HL-60/S4 treated with phorbol 12-myristate 13-acetate at 8.2 ng/mL for 4 days and 3 days (cell line): ENCODE results near the gene CRAMP1.
"Not testable (repeated sequence)": the region's sequence is repeated elsewhere in the genome, so short reads cannot be mapped to it uniquely, and the experiment has no call there.

Experiments used
- in situ Hi-C: fragments of 300-500 bp; cut with MboI; formaldehyde crosslinking; loops from 2 replicates; pipeline ENCODE4 v1.15.0; 2022; ENCODE audit warnings: low sequenced_read_pairs

CRAMP1 gene

DNA sequence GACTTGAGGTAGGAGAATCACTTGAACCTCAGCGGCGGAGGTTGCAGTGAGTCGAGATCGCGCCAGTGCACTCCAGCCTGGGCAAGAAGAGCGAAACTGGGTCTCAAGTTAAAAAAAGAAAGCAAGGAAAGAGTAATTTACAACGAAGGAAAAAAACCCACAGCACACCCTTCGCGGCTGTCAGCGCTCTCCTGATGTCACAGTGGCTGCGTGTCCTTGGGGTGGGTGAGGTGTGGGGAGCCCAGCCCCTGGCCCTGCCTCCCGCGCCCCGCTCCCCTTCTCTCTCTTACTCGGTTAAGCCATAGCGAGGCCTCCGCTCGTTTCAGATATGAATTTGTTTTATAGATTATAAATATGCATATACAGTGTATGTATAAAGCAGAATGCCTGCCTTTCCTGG lies 65.2 kb downstream of the CRAMP1 start:
- in situ Hi-C loops: no loop called here

DNA sequence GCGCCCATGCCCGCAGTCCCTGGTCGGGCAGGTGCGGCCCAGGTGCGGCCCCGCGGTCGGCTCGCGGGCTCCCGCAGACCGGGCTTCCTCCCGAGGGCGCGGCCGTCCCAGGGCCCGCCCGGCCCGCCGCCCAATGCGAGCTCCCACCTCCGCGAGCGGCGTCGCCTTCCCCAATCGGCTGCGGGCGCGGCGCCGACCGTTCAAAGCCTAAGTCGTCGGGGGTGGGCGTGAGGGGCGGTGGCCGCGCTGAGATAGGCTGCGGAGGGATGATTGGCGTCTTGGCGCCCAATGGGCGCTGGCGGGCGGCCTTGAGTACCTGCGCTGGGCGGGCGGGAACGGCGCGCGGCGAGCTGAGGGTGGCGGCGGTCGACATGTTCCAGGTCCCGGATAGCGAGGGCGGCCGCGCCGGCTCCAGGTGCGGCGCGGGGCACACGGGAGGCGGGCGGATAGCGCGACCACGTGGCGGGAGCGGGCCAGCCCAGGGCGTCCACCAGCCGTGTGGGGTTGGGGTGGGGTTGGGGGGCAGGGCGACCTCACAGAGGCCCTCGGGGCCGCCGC lies 65.9 kb downstream of the CRAMP1 start, which contains the start of gene JPT2:
Gene JPT2 (plus strand): TSS at position 338 of the 558 bp plus-strand sequence. CDS start 34 bp downstream, at position 372.
- in situ Hi-C loops: no loop called here

DNA sequence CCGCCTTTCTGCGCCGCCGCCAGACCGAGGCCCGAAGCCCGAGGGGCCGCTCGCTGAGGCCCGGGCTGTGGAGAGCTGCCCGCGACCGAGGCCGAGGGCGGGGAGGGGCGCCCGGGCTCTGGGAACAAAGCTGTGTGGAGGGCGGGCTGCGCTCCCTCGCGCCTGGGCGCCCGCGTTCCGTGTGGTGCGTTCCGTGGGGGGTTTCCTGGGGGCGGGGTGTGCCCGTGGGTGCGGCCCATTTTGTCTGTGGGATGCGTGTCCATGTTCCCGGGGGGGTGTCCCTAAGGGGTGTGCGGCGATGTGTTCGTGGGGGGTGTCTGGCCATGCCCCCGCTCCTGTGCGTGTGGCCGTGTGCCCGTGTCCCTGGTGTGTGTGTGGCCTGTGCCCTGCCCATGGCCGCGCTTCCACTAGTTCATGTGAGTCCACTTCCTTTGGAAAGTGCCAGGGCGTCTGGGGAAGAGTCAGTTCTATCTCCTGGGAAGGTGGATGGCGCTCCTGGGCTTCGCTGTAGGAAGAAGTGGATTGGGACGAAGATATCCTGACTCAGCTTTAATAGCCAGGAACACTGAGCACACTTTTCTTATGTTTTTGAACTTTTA lies 66.4 kb downstream of the CRAMP1 start:
- in situ Hi-C loops: no loop called here

DNA sequence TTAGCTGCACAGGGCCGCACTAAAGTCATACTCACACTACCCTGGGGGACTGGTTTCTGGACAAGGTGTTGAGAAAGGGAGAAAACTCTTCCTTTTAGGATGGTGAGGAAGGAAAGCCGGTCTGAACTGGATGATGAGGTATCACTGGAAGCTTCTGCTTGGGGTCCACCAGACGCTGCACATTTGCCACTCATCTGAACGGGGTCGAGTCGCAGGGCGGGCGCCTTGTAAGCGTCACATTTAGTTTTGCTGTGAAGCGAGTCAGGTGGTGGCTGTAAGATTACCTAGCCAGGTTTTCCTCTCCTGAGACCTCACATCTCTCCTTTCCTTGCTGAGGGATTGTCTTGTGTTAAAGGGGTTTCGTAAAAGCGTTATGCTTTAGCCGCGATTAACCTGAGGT lies 68.2 kb downstream of the CRAMP1 start:
- in situ Hi-C loops: no loop called here

DNA sequence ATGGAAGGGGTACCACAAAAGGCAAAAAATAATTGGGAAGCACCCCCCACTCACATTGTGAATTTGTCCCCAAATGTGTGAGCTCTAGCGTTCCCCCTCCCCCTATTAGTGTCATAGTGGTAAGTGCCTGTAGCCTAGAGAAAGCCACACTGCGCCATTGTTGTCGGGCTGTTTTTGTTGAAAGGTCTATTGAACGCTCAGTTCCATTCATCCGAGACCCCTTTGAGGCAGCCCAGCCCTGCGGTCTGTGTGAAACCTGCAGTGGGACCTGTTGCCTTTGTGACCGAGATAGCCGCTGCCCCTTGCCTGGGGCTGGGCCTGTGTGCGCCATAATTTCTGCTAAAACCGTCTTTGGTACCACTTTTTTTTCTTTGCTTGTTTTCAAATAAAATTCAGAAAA lies 68.9 kb downstream of the CRAMP1 start:
- in situ Hi-C loops: no loop called here

DNA sequence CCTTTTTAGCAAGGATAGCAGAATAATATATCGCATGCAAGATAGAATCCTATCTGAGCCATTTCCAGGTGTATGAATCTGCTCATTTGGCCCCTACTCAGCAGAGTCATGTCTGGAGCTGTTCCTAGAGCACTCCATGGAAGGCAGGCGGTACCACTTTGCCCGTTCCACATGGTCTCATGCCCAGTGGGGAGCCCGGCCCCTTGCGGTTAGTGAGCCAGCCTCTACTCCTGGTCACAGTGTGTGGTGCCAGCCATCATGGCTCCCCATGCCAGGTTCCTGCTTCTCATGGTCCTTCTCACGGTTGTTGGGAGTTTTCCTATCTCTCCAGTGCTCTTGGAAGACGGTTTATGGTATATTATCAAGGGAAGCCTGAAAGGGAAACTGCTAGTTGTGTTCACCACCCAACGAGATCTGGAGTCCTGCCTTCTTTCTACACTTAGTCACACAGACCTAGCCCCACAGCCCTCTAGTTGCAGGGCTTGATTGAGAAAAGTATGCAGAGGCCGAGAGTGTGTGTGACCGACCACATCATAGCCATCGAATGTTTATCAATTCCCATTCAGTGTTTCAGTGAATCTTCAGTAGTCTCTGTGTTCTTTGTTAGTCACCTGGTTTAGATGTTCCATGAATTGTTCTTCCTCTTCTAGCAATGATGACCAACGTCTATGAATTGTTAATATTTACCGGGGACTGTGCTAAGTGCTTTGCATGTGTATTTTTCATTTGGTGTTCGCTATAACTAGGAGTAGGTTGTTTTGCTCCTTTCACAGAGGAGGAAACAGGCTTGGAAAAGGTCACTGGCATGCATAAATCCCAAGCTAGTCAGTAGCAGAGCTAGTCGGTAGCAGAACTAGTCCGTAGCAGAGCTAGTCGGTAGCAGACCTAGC lies 75.5 kb downstream of the CRAMP1 start:
- in situ Hi-C loops: no loop called here

DNA sequence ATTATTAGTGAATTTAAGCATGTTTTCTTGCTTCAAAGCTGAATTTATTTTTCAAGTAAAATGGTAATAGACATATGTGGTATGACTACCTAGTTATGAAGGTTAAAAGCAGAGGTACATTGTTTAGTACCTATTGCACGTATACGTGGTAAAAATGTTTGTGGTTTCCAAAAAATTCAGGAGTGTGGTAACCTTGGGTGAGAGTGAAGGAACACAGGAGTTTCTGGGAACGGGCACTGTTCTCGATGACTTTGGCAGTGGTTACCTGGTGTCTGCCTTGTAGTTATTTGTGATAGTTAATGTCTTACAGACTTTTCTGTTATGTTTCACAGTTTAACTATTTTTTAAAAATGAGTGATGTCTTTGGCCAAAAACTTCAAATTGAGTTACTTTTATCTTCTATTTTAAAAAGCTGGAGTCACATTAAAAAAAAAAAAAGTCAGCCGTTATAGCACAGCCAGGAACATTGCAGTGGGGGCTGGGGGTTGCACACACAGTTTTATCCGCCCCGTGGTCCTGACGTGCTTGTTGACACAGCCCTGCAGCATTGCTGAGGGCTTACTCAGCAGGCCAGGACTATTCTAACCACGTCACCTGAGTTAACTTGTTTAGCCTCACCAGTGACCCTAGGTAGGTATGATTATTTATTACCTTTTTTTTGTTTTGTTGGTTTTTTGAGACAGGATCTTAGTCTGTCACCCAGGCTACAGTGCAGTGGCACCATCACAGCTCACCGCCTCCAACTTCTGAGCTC lies 76.8 kb downstream of the CRAMP1 start:
- in situ Hi-C loops: no loop called here

DNA sequence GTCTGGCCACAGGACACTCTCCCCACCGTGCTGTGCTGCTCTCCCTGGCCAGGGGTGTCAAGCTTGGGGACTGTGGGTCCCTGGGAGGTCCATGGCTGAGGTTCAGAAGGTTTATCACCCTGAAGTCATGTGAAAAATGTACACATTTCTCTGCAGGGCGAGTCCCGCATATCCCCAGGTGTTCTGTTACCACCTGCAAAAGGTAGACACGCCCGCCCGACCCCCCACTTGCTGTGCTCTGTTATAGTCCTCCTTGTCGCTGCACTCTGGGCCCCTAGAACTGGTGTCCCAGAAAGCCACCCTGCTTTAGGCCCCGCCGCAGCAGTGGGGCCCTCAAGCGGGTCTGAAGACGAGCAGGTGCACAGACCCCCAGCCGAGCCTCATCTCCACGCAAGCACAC lies 77.7 kb downstream of the CRAMP1 start:
- in situ Hi-C loops: no loop called here

DNA sequence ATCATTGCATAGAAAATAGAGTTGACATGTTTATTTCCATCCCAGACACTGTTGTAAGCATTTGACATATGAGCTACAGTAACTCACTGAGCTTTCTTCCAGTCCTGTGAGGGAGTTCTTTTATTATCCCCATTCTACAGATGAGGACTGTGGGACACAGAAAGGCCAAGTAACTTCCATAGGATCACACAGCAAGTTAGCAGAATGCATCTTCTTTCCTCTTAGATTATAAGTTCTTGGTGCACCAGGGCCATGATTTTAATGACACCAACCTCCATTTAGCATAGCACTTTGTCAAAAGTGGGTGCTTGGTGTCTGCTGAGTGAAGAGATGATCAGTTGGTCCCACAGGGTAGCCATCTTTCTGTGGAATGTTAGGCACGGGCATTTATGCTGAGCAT lies 78.7 kb downstream of the CRAMP1 start:
- in situ Hi-C loops: no loop called here

DNA sequence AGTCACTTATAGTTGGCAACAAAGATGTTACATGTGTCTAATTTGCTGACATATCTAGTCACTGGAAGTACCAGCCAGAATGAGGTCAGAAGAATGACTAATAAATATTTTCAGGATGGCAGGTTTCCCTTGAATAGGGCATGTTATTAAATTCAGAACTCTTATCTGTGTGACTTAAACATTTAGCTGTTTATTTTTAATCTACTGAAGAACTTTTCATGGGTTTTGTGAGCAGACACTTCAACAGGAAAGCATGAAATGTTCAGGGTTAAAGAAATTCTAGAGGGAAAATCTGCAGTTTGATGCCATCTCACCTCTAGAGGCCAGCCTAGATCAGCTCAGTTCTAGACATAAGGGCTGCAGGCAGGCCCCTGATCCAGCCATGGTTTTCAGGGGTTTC lies 79.1 kb downstream of the CRAMP1 start:
- in situ Hi-C loops: no loop called here

DNA sequence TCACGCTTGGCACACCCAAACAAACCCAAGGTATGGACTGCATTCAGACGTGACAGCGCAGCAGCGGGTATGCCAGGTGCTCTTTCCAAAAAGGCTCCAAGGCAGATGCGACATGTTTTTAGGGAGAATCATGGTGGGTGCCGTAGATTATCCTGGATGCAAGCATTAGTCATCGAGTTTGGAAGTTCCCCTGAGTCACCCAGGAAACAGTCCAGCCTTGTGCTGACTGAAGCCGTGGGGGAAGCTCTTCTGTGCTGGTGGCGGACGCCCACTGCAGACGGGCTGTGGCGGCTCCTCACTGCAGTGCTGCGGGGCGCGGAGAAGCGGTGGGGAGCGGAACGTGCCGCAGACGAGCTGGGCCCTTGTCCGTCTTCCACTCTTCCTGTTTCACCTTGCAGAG lies 79.8 kb downstream of the CRAMP1 start:
- in situ Hi-C loops: no loop called here

DNA sequence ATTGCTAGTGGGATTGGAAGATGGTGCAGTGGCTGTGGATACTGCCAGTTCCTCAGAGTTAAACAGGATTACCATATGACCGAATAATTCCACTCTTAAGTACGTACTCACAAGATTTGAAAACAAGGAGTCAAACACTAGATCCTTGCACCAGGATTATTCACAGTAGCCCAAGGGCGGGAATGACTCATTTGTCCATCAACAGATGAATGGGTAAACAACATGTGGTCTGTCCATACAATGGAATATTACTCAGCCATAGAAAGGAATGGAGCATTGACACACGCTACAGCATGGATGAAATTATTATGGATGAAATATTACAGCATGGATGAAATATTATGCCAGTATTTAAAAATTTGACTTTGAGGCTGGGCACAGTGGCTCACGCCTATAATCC lies 84.7 kb downstream of the CRAMP1 start:
- in situ Hi-C loops: no loop called here

DNA sequence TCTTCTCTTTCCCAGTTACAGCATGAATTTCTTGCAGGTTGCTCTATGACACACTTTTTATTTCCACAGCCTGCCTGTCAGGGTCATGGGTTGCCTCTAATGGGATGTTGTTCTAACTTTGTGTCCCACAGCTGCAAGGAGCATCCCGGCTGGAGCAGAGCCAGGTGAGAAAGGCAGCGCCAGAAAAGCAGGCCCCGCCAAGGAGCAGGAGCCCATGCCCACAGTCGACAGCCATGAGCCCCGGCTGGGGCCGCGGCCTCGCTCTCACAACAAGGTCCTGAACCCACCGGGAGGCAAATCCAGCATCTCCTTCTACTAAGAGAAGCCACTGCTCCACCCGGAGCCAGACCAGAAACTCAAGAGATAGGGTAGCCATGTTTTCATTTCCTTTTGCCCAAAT lies 86.5 kb downstream of the CRAMP1 start:
- in situ Hi-C loops: no loop called here

DNA sequence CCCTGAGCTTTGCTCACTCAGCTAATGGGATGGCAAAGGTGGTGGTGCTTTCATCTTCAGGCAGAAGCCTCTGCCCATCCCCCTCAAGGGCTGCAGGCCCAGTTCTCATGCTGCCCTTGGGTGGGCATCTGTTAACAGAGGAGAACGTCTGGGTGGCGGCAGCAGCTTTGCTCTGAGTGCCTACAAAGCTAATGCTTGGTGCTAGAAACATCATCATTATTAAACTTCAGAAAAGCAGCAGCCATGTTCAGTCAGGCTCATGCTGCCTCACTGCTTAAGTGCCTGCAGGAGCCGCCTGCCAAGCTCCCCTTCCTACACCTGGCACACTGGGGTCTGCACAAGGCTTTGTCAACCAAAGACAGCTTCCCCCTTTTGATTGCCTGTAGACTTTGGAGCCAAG lies 88.1 kb downstream of the CRAMP1 start:
- in situ Hi-C loops: no loop called here

DNA sequence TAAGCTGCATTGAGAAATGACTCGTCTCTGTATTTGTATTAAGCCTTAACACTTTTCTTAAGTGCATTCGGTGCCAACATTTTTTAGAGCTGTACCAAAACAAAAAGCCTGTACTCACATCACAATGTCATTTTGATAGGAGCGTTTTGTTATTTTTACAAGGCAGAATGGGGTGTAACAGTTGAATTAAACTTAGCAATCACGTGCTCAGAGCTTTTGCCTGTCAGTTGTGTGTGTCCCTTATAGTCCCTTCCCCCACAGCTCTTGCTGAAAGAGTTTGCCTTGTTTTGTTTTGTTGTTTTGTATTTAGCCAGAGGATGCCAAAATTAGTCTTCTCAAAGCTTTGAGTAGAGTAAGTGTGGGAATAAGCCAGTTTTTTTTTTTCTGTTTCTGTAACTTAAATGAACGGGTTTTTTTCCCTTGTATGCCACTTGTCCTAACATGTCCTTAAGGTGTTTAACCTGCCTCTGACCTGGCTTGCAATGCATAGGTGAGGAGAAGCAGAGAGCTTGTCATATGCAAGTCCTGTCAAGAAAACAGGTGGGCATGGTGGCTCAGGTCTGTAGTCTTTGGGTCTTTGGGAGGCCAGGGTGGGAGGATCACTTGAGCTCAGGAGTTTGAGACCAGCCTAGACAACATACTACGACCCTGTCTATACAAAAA lies 89.2 kb downstream of the CRAMP1 start:
- in situ Hi-C loops: no loop called here

DNA sequence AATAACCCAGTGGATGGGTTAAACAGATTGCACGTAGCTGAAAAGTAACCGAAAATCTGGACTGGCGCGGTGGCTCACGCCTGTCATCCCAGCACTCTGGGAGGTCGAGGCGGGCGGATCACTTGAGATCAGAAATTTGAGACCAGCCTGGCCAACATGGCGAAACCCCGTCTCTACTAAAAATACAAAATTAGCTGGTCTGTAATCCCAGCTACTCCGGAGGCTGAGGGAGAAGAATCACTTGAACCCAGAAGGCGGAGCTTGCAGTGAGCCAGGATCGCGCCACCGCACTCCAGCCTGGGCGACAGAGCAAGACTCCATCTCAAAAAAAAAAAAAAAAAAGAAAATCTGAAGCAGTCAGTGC lies 93.1 kb downstream of the CRAMP1 start:
- in situ Hi-C loops: not testable (repeated sequence)

DNA sequence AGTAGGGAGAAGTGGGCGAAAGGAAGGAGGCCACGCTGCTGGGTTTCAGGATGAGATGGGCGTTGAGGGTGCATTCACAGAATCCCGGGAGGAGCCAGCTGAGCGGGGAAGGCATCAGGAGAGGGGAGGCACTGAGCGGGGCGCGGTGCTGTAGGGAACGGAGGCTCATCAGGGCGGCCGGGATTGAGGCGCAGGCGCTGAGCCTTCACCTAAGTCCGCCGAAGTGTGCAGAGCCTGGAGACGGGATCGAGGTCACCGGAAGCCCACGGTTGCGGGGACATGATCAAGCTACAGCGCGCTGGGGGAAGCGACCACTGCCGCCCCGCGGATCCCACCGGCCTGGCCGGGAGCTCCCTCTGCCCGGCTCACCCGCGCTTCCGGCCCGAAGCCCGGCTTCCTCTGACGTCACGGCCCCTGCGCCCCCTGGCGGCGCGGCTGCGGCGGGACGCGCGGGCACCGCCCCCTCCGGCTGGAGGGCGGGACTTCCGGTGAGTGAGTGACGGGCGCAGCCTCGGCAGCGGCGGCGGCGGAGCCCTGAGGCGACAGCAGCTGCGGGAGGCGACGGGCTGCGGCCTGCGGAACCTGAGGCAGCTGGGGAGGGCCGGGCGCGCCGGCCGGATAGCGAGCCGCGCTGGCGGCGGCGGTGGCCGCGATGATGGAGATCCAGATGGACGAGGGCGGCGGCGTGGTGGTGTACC lies 93.7 kb downstream of the CRAMP1 start, which contains the start of gene MAPK8IP3:
Gene MAPK8IP3 (plus strand): TSS at position 508 of the 698 bp plus-strand sequence. CDS start 145 bp downstream, at position 653.
- in situ Hi-C loops: no loop called here

DNA sequence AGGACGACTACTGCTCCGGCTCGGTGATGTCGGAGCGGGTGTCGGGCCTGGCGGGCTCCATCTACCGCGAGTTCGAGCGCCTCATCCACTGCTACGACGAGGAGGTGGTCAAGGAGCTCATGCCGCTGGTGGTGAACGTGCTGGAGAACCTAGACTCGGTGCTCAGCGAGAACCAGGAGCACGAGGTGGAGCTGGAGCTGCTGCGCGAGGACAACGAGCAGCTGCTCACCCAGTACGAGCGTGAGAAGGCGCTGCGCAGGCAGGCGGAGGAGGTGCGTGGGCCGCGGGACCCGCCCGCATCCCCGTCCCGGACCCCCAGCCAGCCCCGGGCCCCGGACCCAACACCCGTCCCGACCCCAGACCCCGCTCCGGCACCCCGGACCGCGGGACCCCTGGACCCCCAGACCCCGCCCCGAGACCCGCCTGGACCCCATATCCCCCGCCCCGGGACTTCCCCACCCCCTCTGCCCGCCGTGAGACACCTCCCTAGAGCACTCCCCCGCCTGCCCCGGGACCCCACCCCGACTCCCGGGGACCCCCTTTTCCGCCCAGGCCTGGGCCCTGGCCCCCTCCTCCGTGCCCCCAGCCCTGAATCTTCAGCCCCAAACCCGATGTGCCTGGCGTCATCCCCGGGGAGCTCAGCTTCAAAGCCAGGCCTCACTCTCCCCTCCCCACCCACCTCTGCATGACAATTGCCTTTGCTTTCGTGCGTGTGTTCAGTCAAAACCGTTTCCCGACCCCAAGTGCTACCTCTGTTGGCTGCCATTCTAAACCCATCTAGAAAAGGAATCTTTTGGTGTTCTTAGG lies 94.4 kb downstream of the CRAMP1 start:
- in situ Hi-C loops: no loop called here

DNA sequence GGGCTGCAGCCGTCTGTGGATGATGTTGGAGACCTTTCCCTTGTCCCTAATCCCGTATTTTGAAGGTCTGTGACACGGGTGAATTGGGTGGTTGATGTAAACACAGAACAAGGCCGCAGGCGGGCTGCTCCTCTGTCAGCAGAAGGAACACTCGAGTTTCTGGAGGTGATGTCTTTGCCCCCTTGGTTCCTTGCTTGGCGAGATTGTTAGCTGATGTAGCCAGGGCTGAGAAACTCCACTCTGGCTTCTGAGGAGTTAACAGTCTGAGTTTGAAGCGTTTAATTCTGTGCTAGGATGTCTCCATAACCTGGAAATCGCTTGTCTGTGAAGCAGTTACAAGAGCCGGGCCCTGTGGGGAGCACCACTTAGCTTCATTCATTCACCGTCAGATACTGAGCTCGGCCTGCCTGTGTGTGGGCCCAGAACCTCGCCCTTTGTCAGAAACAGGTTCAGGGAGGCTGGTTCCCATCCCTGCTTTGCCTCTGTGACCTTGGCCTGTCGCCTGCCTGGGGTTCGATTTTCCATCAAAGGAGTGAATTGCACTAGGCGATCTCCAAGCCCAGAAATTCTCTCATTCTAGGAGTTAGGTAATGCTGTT lies 95.1 kb downstream of the CRAMP1 start:
- in situ Hi-C loops: no loop called here
